Trophoblast cell (in vitro differentiated cells and primary cell): ENCODE data around the gene DENND1A.

Source experiments
- DNase-seq, 2 donors: peaks; one replicate each; pipeline ENCODE4 v3.0.0-alpha.2; 2016
- H2AFZ ChIP-seq: 2 replicates; pipeline ENCODE4 v1.6.1; 2013; ENCODE audit warnings: low read length, moderate library complexity, mild to moderate bottlenecking; ENCODE audit not compliant: insufficient read depth, poor library complexity
- H2AK5ac ChIP-seq: 2 replicates; pipeline ENCODE4 v1.6.1; 2013; ENCODE audit warnings: mild to moderate bottlenecking, low read length
- H2BK120ac ChIP-seq: 2 replicates; pipeline ENCODE4 v1.6.1; 2013; ENCODE audit warnings: low read length, mild to moderate bottlenecking, moderate library complexity; ENCODE audit not compliant: insufficient read depth, poor library complexity
- H2BK12ac ChIP-seq: 2 replicates; pipeline ENCODE4 v1.6.1; 2013; ENCODE audit warnings: mild to moderate bottlenecking, low read length, moderate library complexity
- H2BK5ac ChIP-seq: 2 replicates; pipeline ENCODE4 v1.6.1; 2013; ENCODE audit warnings: low read length, low read depth, moderate library complexity, mild to moderate bottlenecking; ENCODE audit not compliant: poor library complexity
- H3K14ac ChIP-seq: 2 replicates; pipeline ENCODE4 v1.6.1; 2013; ENCODE audit warnings: mild to moderate bottlenecking, low read length
- H3K18ac ChIP-seq: 2 replicates; pipeline ENCODE4 v1.6.1; 2013; ENCODE audit warnings: mild to moderate bottlenecking, low read length
- H3K23ac ChIP-seq: 2 replicates; pipeline ENCODE4 v1.6.1; 2013; ENCODE audit warnings: low read length
- H3K27ac ChIP-seq: 2 replicates; pipeline ENCODE4 v1.5.1; 2013; ENCODE audit warnings: low read depth, mild to moderate bottlenecking, inconsistent platforms, low read length, moderate library complexity
- H3K27me3 ChIP-seq: 2 replicates; pipeline ENCODE4 v1.6.1; 2013; ENCODE audit warnings: inconsistent platforms, mild to moderate bottlenecking, low read length, moderate library complexity; ENCODE audit not compliant: insufficient read depth
- H3K36me3 ChIP-seq, 2 experiments: 1 replicate in 1 of 2; 2 replicates in 1 of 2; pipeline ENCODE4 v1.6.1; 2013; ENCODE audit warnings: low read length in 2 of 2, mild to moderate bottlenecking in 2 of 2, moderate library complexity in 1 of 2; ENCODE audit not compliant: insufficient read depth in 2 of 2, control insufficient read depth in 1 of 2
- H3K4ac ChIP-seq: 2 replicates; pipeline ENCODE4 v1.6.1; 2013; ENCODE audit warnings: low read depth, mild to moderate bottlenecking, low read length, moderate library complexity
- H3K4me1 ChIP-seq, 2 experiments: 1 replicate in 1 of 2; 2 replicates in 1 of 2; pipeline ENCODE4 v1.6.1; 2013; ENCODE audit warnings: low read length in 2 of 2, mild to moderate bottlenecking in 2 of 2, moderate library complexity in 1 of 2; ENCODE audit not compliant: insufficient read depth in 2 of 2, control insufficient read depth in 1 of 2
- H3K4me2 ChIP-seq: 2 replicates; pipeline ENCODE4 v1.6.1; 2013; ENCODE audit warnings: inconsistent platforms, mild to moderate bottlenecking, low read length, moderate library complexity
- H3K4me3 ChIP-seq: 2 replicates; pipeline ENCODE4 v1.5.1; 2013; ENCODE audit warnings: mild to moderate bottlenecking, low read depth, low read length, inconsistent platforms
- H3K79me1 ChIP-seq: one replicate; pipeline ENCODE4 v1.6.1; 2013; ENCODE audit warnings: low read length
- H3K79me2 ChIP-seq: 2 replicates; pipeline ENCODE4 v1.6.1; 2013; ENCODE audit warnings: low read length, mild to moderate bottlenecking; ENCODE audit not compliant: control insufficient read depth, insufficient read depth, poor library complexity
- H3K9ac ChIP-seq: 2 replicates; pipeline ENCODE4 v1.6.1; 2013; ENCODE audit warnings: mild to moderate bottlenecking, low read length
- H3K9me3 ChIP-seq: 2 replicates; pipeline ENCODE4 v1.6.1; 2013; ENCODE audit warnings: low read depth, mild to moderate bottlenecking, control low read depth, inconsistent platforms, low read length; ENCODE audit not compliant: insufficient read depth
- H4K12ac ChIP-seq: 2 replicates; pipeline ENCODE4 v1.6.1; 2013; ENCODE audit warnings: low read depth, mild to moderate bottlenecking, low read length, moderate library complexity
- H4K8ac ChIP-seq: 2 replicates; pipeline ENCODE4 v1.6.1; 2013; ENCODE audit warnings: low read depth, mild to moderate bottlenecking, low read length, moderate library complexity
- H4K91ac ChIP-seq: one replicate; pipeline ENCODE4 v1.6.1; 2013; ENCODE audit warnings: low read depth, mild to moderate bottlenecking, low read length, moderate library complexity
- WGBS: extraction: QIAGEN DNeasy Blood & Tissue Kit; methylation state at CpG from one replicate; pipeline ENCODE4 v1.1.7; 2013; ENCODE audit warnings: missing lambda C conversion rate; ENCODE audit not compliant: insufficient read length, insufficient coverage; ENCODE audit errors: extremely low coverage; 5-methylcytosine and 5-hydroxymethylcytosine counted together

The DENND1A gene

GRCh38 chr9:123871781-123872180 is 58.1 kb downstream of the DENND1A start:
- H4K8ac ChIP-seq, result no peak overlapping the region
- H2AFZ ChIP-seq, result no peak overlapping the region
- H2AK5ac ChIP-seq, result no peak overlapping the region
- H3K23ac ChIP-seq, result no peak overlapping the region
- no peak overlapping the region for H3K4me2 ChIP-seq
- no peaks in the 10 kb centered on the region for H3K79me2 ChIP-seq
- H3K4ac ChIP-seq, result no peak overlapping the region
- no peaks in the 10 kb centered on the region for H3K79me1 ChIP-seq
- H3K27ac ChIP-seq, result no peak overlapping the region
- H3K14ac ChIP-seq, result no peak overlapping the region
- no peaks in the 10 kb centered on the region for H3K9me3 ChIP-seq
- no peak for DNase-seq
- no CpG with 5 or more reads among the region's 3 CpGs for WGBS
- H3K27me3 ChIP-seq, result no peaks in the 10 kb centered on the region
- no peak overlapping the region for H3K4me3 ChIP-seq
- H2BK5ac ChIP-seq, result no peak overlapping the region
- H3K18ac ChIP-seq, result no peak overlapping the region
- H3K4me1 ChIP-seq, result no peaks in the 10 kb centered on the region
- H3K36me3 ChIP-seq, result peaks cover 2 to 4% of the 10 kb centered on the region in 2 experiments
- H2BK12ac ChIP-seq, result no peak overlapping the region
- H3K9ac ChIP-seq, result no peak overlapping the region
- H4K91ac ChIP-seq, result no peak overlapping the region
- no peak overlapping the region for H4K12ac ChIP-seq
- no peak overlapping the region for H2BK120ac ChIP-seq

GRCh38 chr9:123868002-123868401 is 61.9 kb downstream of the DENND1A start:
- Histone ChIP-seq H3K4ac (no peak overlapping the region), H2AFZ (no peak overlapping the region), H3K79me1 (no peaks in the 10 kb centered on the region), H4K8ac (no peak overlapping the region), H3K14ac (no peak overlapping the region), H3K79me2 (no peaks in the 10 kb centered on the region), H3K27ac (no peak overlapping the region), H3K18ac (no peak overlapping the region), H3K4me3 (no peak overlapping the region), H4K91ac (no peak overlapping the region), H3K27me3 (no peaks in the 10 kb centered on the region), H2BK5ac (no peak overlapping the region), H2AK5ac (no peak overlapping the region), H2BK120ac (no peak overlapping the region), H3K36me3 (peaks cover 0 to 2% of the 10 kb centered on the region in 2 experiments), H3K23ac (no peak overlapping the region), H4K12ac (no peak overlapping the region), H2BK12ac (no peak overlapping the region), H3K4me1 (peaks cover 0 to 3% of the 10 kb centered on the region in 2 experiments), H3K4me2 (no peak overlapping the region), H3K9ac (no peak overlapping the region), H3K9me3 (no peaks in the 10 kb centered on the region)
- WGBS, result no CpG with 5 or more reads among the region's 3 CpGs
- DNase-seq, result peak in 1 of 2 donors; percentile 28

- Histone ChIP-seq H3K9ac (no peak overlapping the region), H4K91ac (no peak overlapping the region), H3K79me2 (no peaks in the 10 kb centered on the region), H3K27me3 (no peaks in the 10 kb centered on the region), H4K8ac (no peak overlapping the region), H3K27ac (no peak overlapping the region), H2BK5ac (no peak overlapping the region), H3K4me1 (peaks cover 0 to 3% of the 10 kb centered on the region in 2 experiments), H2BK12ac (no peak overlapping the region), H3K14ac (no peak overlapping the region), H3K18ac (no peak overlapping the region), H3K23ac (no peak overlapping the region), H2AFZ (no peak overlapping the region), H3K4me3 (no peak overlapping the region), H2AK5ac (no peak overlapping the region), H3K4me2 (no peak overlapping the region), H4K12ac (no peak overlapping the region), H3K36me3 (peaks cover 0 to 2% of the 10 kb centered on the region in 2 experiments), H3K4ac (no peak overlapping the region), H3K79me1 (no peaks in the 10 kb centered on the region), H3K9me3 (no peaks in the 10 kb centered on the region), H2BK120ac (no peak overlapping the region)
- WGBS, result no CpG with 5 or more reads among the region's 3 CpGs
- DNase-seq, result no peak
Measured at GRCh38 chr9:123867034-123867433, 62.9 kb downstream of the DENND1A start.

- H3K14ac ChIP-seq, result no peak overlapping the region
- H3K4ac ChIP-seq, result no peak overlapping the region
- no peak overlapping the region for H4K12ac ChIP-seq
- no peaks in the 10 kb centered on the region for H3K79me1 ChIP-seq
- no peak overlapping the region for H2BK120ac ChIP-seq
- H3K27ac ChIP-seq, result no peak overlapping the region
- no peak overlapping the region for H3K4me2 ChIP-seq
- no peak overlapping the region for H2BK12ac ChIP-seq
- peaks cover 0 to 3% of the 10 kb centered on the region in 2 experiments for H3K4me1 ChIP-seq
- no peak overlapping the region for H3K4me3 ChIP-seq
- no peak overlapping the region for H4K91ac ChIP-seq
- 100% methylated on average over 1 of the region's 2 CpGs for WGBS
- no peaks in the 10 kb centered on the region for H3K79me2 ChIP-seq
- no peak overlapping the region for H3K9ac ChIP-seq
- H3K36me3 ChIP-seq, result peaks cover 0 to 2% of the 10 kb centered on the region in 2 experiments
- H2BK5ac ChIP-seq, result no peak overlapping the region
- no peak overlapping the region for H2AK5ac ChIP-seq
- H4K8ac ChIP-seq, result no peak overlapping the region
- H3K9me3 ChIP-seq, result no peaks in the 10 kb centered on the region
- DNase-seq, result no peak
- no peak overlapping the region for H2AFZ ChIP-seq
- no peaks in the 10 kb centered on the region for H3K27me3 ChIP-seq
- no peak overlapping the region for H3K18ac ChIP-seq
- no peak overlapping the region for H3K23ac ChIP-seq
Measured at GRCh38 chr9:123866497-123866896, 63.4 kb downstream of the DENND1A start.
